ENCODE results near the gene DTNA.
"Not testable (repeated sequence)": the region's sequence is repeated elsewhere in the genome, so short reads cannot be mapped to it uniquely, and the experiment has no call there.

Gene DTNA

GRCh38 chr18:34723143-34723542 lies 13.0 kb downstream of the DTNA start:
- in situ Hi-C loops (cut with MboI; ENCODE audit: low sequenced_read_pairs), result no loop called here

- in situ Hi-C loops (cut with MboI; ENCODE audit: low sequenced_read_pairs), result not testable (repeated sequence)
These were observed 15.6 kb downstream of the DTNA start for GRCh38 chr18:34725737-34726136.

- in situ Hi-C loops (cut with MboI; ENCODE audit: low sequenced_read_pairs), result no loop called here
These were observed 16.3 kb downstream of the DTNA start for GRCh38 chr18:34726286-34727004.

- in situ Hi-C loops (cut with MboI; ENCODE audit: low sequenced_read_pairs), result no loop called here
These were observed 19.2 kb downstream of the DTNA start for GRCh38 chr18:34729264-34729663.

- in situ Hi-C loops (cut with MboI; ENCODE audit: low sequenced_read_pairs), result no loop called here
These were observed 19.8 kb downstream of the DTNA start for GRCh38 chr18:34729740-34730355.

GRCh38 chr18:34730774-34731173 lies 20.7 kb downstream of the DTNA start:
- in situ Hi-C loops (cut with MboI; ENCODE audit: low sequenced_read_pairs), result no loop called here

GRCh38 chr18:34734056-34734455 lies 24.0 kb downstream of the DTNA start:
- in situ Hi-C loops (cut with MboI; ENCODE audit: low sequenced_read_pairs), result no loop called here

GRCh38 chr18:34734526-34734925 lies 24.4 kb downstream of the DTNA start:
- in situ Hi-C loops (cut with MboI; ENCODE audit: low sequenced_read_pairs), result not testable (repeated sequence)

- in situ Hi-C loops (cut with MboI; ENCODE audit: low sequenced_read_pairs), result no loop called here
These were observed 28.2 kb downstream of the DTNA start for GRCh38 chr18:34738175-34738894.

- in situ Hi-C loops (cut with MboI; ENCODE audit: low sequenced_read_pairs), result no loop called here
These were observed 30.0 kb downstream of the DTNA start for GRCh38 chr18:34740101-34740500.

GRCh38 chr18:34740724-34741123 lies 30.6 kb downstream of the DTNA start:
- in situ Hi-C loops (cut with MboI; ENCODE audit: low sequenced_read_pairs), result no loop called here

- in situ Hi-C loops (cut with MboI; ENCODE audit: low sequenced_read_pairs), result no loop called here
These were observed 31.3 kb downstream of the DTNA start for GRCh38 chr18:34741401-34741800.

GRCh38 chr18:34742891-34743341 lies 32.8 kb downstream of the DTNA start:
- in situ Hi-C loops (cut with MboI; ENCODE audit: low sequenced_read_pairs), result no loop called here

GRCh38 chr18:34744569-34744968 lies 34.5 kb downstream of the DTNA start:
- in situ Hi-C loops (cut with MboI; ENCODE audit: low sequenced_read_pairs), result no loop called here

GRCh38 chr18:34746614-34747013 lies 36.5 kb downstream of the DTNA start:
- in situ Hi-C loops (cut with MboI; ENCODE audit: low sequenced_read_pairs), result no loop called here

GRCh38 chr18:34749721-34750120 lies 39.6 kb downstream of the DTNA start:
- in situ Hi-C loops (cut with MboI; ENCODE audit: low sequenced_read_pairs), result no loop called here

- in situ Hi-C loops (cut with MboI; ENCODE audit: low sequenced_read_pairs), result no loop called here
These were observed 42.0 kb downstream of the DTNA start for GRCh38 chr18:34752056-34752455.

- in situ Hi-C loops (cut with MboI; ENCODE audit: low sequenced_read_pairs), result no loop called here
These were observed 44.2 kb downstream of the DTNA start for GRCh38 chr18:34754300-34754699.

GRCh38 chr18:34757666-34758065 lies 47.6 kb downstream of the DTNA start:
- in situ Hi-C loops (cut with MboI; ENCODE audit: low sequenced_read_pairs), result no loop called here

GRCh38 chr18:34758378-34758948 lies 48.4 kb downstream of the DTNA start:
- in situ Hi-C loops (cut with MboI; ENCODE audit: low sequenced_read_pairs), result no loop called here

GRCh38 chr18:34760444-34760843 lies 50.3 kb downstream of the DTNA start:
- in situ Hi-C loops (cut with MboI; ENCODE audit: low sequenced_read_pairs), result no loop called here

- in situ Hi-C loops (cut with MboI; ENCODE audit: low sequenced_read_pairs), result no loop called here
These were observed 54.4 kb downstream of the DTNA start for GRCh38 chr18:34764451-34764850.

Data from HL-60/S4 treated with retinoic acid at 250 ng/mL for 4 days and 3 days (cell line).